GM21723 (cell line): ENCODE measurements around the gene CLP1.
"Not testable (repeated sequence)": the region's sequence is repeated elsewhere in the genome, so short reads cannot be mapped to it uniquely, and the experiment has no call there.

Experiments
- ATAC-seq: cut with Tn5 transposase; IDR thresholded peaks from one replicate; pipeline ENCODE4 v1.9.1; 2021; ENCODE audit warnings: mild to moderate bottlenecking, moderate library complexity; ENCODE audit not compliant: unreplicated experiment

The CLP1 gene

DNA sequence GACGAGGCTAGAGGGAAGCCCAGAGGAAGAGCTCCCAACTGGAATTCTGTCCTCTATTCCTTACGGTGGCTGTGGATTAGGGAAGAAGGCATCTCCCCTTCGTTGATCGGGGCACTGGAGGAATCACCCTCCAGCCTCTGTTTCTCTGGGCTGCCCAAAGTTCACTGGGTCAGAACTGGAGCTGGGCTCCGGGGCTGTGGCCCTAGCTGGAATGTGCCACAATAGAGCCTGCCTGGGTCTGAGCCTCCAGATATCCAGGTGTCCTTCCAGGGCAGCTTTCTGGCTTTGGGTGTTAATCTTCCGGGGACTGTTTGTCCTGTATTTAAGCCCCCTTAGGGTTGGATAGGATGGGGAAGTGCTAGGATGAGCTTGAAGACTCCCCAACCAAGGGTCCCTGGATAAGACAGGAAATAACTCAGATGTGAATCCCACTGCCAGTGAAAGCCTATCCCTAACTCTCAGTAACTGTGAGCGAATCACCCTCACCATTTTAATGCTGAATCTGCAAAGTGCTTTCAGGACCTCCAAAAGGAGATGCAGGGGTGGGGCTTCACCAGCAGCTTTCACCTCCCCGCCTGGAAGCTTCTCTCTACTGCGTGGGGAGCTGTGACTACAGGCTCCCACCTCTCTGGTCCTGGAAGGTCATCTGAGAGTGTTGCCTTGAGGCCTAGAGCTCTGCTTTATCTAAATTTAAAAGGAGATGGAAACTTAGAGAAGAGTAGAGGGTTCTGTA lies 17.3 kb upstream of the CLP1 start:
- no peak for ATAC-seq

DNA sequence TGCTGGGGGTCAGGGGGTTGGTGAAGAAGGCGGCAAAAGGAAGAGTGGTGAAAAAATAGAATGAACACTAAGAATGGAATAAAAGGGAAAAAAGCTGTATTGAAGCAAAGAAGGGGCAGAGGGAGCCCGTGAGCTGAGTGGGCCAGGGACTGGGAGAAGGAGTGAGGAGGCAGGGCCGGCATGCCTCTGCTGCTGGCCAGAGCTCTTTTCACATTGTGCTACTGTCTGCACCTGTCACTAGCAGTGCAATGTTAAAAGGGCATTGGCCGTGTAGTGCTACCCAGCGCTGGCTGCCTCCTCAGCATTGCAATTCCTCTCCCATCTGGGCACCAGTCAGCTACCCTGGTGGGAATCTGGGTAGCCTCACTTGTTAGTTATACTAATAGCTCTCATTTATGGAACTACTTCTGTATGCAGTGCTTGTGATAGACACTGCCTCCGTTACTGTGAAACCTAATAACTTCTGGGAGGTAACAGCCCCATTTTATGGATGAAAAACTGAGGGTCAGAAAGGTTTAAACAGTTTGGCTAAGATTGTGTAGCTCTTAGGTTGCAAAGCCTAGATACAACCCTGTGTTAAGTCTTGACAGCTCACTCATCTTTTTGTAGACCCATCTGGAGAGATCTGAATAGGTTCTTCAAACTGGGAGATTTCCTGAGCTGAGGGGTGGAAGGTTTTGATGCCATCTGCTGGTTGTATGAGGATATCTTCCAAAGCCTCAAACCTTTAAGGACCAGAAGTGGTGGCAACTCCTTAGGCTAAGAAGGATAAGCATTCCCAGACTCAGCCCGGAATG lies 16.4 kb upstream of the CLP1 start:
- peak; percentile 40 for ATAC-seq

DNA sequence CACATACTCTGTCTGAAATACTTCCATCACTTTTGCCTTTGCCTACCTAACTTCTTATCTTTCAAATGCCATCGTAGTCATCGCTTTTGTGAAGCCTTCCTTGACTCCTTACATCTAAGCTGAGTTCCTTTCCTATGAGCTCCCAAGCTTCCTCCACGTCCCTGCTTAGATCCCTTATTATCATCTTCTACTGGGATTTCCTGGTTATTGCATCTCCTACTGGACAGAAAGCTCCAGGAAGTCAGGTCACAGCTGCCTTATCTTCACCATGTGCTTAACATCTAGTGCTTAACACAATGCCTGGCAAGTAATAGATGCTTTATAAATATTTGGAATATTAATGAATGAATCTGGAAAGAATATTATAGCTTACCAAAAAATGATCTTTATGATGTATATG lies 13.8 kb upstream of the CLP1 start:
- ATAC-seq = no peak

DNA sequence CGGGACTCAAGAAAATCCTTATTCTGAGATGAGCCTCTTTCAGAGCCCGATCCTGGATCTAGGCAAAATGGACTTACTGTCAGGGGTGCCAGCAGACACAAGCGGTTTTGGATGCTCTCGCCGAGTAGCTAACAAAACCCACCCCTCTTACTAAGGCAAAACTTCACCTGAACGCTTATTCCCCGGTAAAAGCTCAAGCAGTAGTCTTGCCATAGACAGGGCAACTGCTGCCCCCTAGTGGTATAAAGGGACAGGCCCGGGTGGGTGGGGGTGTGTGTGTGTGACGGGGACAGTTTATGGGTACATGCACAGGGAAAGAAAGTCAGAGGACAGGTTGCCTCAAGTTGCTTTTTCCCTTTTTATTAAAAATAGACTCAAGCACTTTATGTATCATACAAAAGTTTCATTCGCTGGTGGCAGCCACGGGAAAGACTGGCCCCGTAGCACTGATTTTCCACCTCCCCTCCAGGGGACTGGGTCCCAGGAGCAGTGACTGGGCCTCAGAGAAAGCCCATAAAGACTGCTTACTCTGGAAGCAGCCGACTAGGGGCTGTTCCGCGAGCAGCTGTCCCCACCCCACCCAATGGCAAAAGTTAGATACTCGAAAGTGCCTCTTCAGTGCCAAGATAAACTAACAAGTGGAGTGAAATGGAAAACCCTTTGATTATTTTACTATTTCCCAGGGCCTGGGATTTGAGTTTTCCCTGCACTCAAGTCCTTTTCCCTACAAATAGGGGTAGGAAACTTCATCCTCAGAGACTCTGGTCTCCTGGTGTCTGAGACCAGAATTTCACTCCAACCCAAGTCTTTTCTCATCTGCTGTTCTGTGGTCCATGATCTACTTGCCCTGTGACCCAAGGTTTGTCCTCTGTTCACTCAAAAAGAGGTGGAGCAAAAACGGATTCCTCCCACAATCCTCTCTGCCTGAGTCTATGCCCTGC lies 12.5 kb upstream of the CLP1 start:
- peak; percentile 67 for ATAC-seq

DNA sequence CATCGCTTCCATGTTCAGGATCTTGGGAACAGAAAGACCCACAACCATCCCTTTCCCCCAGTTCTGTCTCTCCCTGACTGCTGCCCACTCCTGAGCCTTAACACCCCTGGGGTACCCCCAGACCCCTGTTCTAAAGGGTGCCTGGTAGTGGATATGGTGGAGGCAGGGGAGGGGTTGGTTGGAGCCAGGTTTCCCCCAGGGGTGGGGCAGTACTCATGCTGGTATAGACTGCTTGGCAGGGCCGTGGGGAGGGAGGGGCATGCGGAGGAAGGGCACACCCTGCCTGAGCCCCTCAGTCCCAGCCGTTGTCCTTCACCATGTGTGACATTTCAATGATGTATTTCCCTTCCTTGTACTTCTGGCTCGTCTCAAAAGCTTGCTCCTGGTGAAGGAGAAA lies 11.9 kb upstream of the CLP1 start:
- ATAC-seq = no peak

DNA sequence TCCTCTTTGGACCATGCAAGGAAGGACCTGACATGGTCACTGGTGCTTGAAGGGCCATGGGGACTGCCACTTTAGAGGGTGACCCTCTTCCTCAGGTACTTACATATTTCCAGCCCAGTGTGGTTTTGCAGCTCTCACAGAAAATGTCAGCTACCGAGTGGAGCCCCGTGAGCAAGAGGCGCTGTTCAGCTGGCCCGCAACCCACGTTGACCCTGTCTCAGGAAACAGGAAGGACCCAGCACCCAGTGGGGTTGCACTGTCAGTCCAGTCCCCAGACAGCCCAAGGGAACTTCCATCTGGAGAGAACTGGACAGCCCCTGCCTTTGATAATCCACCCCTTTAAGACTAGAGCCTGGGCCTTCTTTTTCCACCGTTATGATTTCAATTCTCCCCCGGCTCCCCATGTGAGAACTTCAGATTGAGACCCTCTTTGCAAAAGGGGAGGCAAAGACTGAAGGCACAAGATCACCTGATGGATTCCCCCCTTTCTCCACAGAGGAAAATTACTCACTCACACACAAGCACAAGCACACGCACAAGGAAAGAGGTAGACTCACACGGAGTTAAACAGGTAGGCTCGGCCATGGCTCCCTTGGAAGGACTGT lies 11.3 kb upstream of the CLP1 start:
- ATAC-seq = no peak

DNA sequence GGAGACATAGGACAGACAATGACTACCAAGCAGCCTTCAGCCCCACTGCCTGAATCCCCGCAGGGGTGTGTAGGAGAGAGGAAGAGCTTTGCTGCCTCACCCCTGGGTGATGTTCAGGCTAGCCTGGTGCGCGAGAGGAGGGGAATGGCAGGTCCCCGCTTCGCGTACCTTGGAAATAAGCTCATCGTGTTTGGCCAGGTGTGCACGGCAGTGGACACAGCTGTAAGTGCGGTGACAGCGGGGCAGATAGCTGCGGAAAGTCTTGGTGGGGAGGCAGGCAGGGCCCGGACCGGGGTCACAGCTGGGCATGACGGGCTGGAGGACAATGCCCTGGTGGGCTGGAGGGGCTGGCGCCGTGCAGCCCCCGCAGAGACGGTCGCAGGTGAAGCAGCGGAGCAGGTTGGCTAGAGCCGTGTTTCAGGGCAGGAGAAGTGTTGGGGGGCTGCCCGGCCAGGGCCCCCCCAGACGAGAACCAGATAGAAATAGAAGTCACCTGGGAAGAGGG lies 10.7 kb upstream of the CLP1 start:
- ATAC-seq = no peak

DNA sequence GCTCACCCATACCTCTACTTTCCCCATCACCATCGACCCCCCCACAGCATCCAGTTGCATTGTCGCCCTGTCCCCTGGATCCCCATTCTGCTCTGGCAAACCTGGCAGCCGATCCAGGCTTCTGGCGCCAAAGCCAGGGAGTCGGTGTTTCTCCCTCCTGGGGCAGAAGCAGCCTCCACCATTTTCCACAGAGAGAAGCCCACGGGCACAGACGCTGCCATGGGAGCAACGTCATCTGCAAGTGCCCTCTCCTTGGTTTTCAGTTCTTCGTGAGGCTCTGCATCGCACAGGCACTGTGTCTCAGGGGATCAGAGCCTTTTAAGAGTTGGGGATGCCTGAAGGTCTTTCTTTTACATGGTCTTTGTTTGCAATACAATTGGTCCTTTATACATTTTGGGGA lies 10.2 kb upstream of the CLP1 start:
- no peak for ATAC-seq

DNA sequence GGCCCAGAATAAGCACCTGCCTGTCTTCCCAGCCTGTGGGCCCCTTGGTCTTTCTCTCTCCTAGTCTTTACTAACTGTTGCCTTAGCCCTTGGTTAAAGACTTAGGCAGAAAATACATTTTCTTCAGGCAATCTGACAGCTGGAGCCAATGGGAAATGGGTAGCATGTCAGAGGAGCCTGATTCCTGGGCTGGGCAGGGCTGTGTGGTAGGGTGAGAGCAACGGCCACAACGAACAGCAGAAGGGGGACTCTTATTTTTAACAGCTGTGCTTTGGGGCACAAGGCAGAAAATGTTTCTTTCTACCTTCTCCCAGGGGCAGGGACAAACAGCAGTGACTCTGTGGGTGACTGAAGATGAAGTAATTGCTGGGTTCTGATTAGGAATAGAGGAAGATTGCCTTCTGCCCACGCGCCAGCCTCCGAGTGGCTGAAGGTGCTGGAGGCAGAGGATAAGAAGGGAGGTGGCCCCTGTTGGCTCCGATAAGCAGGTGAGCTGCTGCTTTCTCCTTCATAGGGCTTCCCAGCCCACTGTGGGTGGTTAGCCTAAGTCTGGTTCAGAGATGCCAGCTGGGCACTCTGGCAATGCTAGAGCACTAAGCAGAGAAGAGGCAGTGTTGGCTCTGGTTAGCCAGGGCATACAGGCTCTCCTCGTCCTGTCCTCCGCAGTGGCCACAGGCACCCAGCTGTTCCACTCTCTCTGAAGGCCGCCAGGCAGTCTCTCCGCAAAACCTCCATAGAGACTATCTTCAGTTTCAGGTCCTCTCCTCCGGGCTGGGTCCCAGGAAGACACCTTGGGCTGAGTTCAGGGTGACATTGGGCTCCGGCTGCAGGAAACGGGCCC lies 9.4 kb upstream of the CLP1 start:
- ATAC-seq = no peak

DNA sequence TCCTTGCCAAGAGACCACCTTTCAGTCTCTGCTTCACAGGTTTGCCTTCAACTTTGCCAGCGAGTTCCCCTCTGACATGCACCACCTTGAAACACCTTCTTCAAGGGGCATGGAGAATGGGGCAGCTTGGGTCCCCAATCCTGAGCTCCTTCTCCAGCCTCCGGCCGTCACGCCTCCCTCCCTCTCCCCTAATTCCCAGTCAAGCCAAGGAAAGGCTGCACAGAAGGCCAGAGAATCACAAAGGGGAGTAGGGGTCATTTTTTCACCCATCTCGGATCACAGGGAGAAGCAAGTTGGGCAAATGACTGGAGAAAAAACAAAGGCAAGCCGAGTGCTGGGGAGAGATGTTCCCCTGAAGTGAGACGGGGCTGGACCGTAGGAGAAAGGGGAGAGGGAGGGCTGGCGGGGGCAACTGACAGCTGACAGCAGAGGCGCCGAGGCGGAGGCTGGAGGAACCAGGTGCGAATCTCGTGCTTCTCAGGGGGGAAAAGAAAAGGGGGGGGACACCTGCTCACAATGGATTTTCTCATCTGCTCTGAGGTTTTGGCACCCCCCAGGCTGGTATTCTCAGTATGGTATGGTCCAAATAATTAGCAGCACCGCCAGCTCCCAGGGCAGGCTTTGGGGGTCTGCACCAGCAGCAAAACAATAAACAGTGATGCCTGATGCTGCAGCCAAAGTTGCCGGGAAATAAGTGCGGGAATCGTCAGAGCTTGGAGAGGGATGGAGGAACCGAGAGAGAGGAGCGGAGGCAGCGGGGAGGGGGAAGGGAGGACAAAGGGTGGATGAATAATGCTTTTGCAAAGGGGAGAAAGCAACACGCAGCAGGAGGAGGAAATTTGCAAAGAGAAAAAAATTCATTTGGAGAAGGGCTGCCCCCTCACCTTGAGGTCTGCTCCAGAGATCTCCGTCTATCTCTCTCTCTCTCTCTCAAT lies 8.5 kb upstream of the CLP1 start:
- no peak for ATAC-seq

DNA sequence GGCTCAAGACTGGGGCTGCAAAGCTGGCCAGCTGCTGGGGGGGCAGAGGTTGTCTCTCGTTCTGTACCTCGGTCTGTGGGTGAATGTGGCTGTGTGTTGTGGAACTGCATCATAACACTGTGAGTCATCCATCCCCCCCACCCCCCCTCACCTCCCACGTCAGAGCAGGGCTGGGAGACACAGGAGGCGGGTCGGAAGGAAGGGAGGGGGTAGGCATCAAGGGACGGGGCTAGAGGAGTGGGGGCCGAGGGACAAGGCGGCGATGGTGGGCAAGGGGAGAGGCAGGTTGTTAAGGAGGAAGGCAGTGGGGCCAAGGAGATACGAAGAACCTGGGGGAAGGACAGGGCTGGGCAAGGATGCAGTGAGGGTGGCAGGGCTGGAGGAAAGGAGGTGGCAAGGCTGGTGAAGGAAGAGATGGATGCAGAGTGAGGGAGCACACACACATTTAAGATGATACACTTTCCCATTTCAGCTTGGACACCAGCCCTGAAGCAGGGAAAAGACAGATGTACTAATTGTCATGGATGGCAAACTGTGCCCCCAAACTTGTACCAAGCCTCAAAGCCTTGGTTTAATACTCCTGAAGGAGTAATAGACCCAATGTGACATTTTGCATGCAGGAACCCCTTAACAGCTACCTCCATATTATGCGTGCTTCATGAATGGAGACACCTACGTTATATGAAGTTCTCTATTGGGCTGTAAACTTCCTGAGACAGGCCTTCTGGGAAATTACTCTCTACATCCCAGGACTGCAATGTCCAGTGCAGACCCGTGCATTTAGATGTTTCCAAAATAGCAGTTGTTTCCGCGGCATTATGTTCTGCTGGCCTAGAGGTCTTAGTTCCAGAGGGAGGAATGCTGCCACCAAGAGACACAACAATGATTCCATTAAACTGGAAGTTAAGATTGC lies 7.5 kb upstream of the CLP1 start, which contains the start of gene YPEL4:
TSS of gene YPEL4 (minus strand) at position 87 of the 913 bp plus-strand sequence. CDS start 2,805 bp downstream, outside the sequence.
- ATAC-seq = no peak

DNA sequence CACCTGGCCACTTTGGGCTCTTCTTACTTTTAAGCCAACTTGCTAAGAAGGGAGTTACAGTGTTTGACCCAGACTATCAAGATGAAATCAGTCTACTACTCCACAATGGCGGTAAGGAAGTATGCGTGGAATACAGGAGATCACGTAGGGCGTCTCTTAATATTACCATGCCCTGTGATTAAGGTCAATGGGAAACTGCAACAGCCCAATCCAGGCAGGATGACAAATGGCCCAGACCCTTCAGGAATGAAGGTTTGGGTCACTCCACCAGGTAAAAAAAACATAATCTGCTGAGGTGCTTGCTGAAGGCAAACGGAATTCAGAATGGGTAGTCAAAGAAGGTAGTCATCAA lies 6.8 kb upstream of the CLP1 start:
- ATAC-seq = no peak

DNA sequence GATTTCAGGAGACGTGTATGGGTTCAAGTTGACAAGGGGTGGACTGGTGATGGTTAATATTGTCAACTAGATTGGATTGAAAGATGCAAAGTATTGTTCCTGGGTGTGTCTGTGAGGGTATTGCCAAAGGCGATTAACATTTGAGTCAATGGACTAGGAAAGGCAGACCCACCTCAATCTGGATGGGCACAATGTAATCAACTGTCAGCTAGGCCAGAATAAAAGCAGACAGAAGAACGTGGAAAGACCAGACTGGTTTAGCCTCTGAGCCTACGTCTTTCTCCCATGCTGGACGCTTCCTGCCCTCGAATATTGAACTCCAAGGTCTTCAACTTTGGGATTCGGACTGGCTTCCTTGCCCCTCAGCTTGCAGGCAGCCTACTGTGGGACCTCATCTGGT lies 6.2 kb upstream of the CLP1 start:
- no peak for ATAC-seq

DNA sequence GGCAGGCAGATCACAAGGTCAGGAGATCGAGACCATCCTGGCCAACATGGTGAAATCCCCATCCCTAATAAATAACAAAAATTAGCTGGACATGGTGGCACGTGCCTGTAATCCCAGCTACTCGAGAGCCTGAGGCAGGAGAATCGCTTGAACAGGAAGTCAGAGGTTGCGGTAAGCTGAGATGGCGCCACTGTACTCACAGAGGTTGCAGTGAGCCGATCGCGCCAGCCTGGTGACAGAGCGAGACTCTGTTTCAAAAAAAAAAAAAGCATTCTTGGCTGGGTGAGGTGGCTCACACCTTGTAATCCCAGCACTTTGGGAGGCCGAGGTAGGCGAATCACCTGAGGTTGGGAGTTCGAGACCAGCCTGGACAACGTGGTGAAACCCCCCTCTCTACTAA lies 5.3 kb upstream of the CLP1 start:
- ATAC-seq = not testable (repeated sequence)

DNA sequence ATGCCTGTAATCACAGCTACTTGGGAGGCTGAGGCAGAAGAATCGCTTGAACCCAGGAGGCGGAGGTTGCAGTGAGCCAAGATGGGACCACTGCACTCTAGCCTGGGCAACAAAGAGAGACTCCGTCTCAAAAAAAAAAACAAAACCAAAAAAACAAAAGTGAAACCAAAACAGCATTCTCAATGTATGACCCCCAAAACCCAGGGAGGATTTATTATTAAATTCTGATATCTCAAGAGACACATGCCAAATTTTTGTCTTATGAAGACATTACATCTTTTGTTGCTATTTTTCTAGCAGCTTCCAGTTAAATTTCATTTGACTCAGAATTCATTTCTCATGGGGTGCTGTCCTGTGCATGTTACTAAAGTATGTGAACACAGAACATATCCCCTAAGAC lies 4.9 kb upstream of the CLP1 start:
- ATAC-seq = no peak

DNA sequence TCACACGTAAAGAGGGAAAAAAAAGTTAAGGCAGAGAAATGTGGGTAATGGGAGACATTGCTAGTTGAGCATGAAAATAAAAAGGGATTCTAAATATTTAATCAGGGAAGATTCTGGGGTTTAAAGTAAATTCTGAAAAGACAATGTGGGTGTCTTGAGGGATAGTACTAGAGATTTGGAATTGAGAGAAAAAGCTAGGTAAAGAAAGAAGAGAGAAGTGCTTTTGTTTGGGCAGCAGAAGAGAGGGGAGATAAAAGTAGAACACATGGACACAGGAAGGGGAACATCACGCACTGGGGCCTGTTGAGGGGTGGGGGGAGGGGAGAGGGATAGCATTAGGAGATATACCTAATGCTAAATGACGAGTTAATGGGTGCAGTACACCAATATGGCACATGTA lies 4.4 kb upstream of the CLP1 start:
- ATAC-seq = no peak

DNA sequence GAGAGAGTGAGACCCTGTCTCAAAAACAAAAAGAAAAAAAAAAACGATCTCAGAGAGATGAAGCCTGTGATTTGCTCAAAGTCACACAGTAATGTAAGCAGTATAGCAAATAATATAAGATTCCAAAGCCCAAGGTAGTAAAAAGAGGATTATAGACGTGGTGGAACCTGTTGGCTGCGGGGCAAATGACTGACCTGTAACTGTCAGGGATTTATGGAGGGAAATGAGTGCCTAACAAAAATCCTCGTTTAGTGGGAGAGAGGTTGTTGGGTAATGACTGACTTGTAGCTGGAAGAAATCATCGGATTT lies 723 bp upstream of the CLP1 start:
- no peak for ATAC-seq

DNA sequence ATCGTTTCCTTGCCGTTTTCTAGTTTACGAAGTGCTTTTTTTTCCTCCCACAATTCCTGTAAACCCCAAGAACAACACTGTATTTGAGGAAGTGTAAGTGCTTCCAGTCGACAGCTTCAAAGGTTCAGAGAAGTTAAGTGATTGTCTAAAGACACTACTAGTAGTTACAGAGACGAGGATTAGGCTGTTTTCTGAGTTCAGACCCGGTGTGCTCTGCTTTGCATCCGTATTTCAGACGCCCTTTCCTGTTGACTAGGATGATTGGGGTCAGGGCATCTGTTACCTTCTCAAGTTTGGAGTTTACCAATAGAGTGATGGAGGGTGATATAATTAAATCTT lies 430 bp downstream of the CLP1 start:
- ATAC-seq = no peak
